HCT116 (cell line): ENCODE measurements around the gene CIDEA. TPM values are rescaled to one million over a fixed set of nuclear protein-coding genes. Genes with fewer than 3 reads are reported as not detected.

Experiments
- ATAC-seq: fragments of 200-7000 bp; cut with Tn5 transposase; 2 replicates; pipeline ENCODE4 v1.9.1; 2020; ENCODE audit warnings: mild to moderate bottlenecking, moderate library complexity
- BruUV-seq: library from RNA; stranded (reverse); fragments of 400-500 nt; replicated peaks from 2 replicates; lab custom pipeline; 2021; lab: Mats Ljungman, UMichigan
- CTCF ChIA-PET: fragments of 300-600 bp; sonication (Branson Sonifier 250); formaldehyde crosslinking; loops from one replicate; lab custom pipeline; 2021; ENCODE audit warnings: antibody characterized with exemption; lab: Charles Lee
- POLR2A ChIA-PET: fragments of 300-600, 350-600 bp; sonication (Branson Sonifier 250); formaldehyde crosslinking; loops from one replicate; lab custom pipeline; 2021; ENCODE audit warnings: antibody characterized with exemption; lab: Charles Lee
- RAD21 ChIA-PET, 2 experiments: fragments of 300-600 bp; sonication (Branson Sonifier 250); formaldehyde crosslinking; loops; one replicate each; lab custom pipeline; 2023; ENCODE audit warnings: low total read pairs in 2 of 2; ENCODE audit not compliant: uncharacterized antibody in 2 of 2, unreplicated experiment in 2 of 2, low non-redundant PET in 1 of 2; lab: Charles Lee
- DNase-seq: peaks from one replicate; pipeline ENCODE4 v3.0.0-alpha.2; 2010; ENCODE audit warnings: low read depth, low spot score
- H2AFZ ChIP-seq: fragments of 200-600 bp; shearing (Covaris generic), sonication (generic); 2 replicates; pipeline ENCODE4 v1.6.1; 2017; ENCODE audit warnings: low read depth, mixed run types, mixed read lengths, antibody characterized with exemption, low read length; ENCODE audit not compliant: poor library complexity, severe bottlenecking
- H3K27ac ChIP-seq: 2 replicates; pipeline ENCODE4 v1.5.1; 2012; ENCODE audit warnings: low read depth, low read length
- H3K27me3 ChIP-seq: fragments of 200-600 bp; sonication (generic); 2 replicates; pipeline ENCODE4 v1.6.1; 2016; ENCODE audit warnings: mixed run types, low read length, mixed read lengths; ENCODE audit not compliant: insufficient read depth
- H3K36me3 ChIP-seq, 2 experiments: fragments of 200-500 bp in 1 of 2; fragments of 200-600 bp in 1 of 2; sonication (Bioruptor generic) in 1 of 2; sonication (generic) in 1 of 2; 2 replicates each; pipeline versions ENCODE4 v1.5.1 to v1.6.1; 2014 to 2016; ENCODE audit warnings: low read length in 2 of 2, inconsistent platforms in 1 of 2, mixed read lengths in 1 of 2, mixed run types in 1 of 2; ENCODE audit not compliant: insufficient read depth in 2 of 2, control insufficient read depth in 1 of 2
- H3K4me1 ChIP-seq, 2 experiments: fragments of 200-600 bp in 1 of 2; sonication (generic) in 1 of 2; 2 replicates each; pipeline versions ENCODE4 v1.5.1 to v1.6.1; 2012 to 2017; ENCODE audit warnings: low read length in 2 of 2, inconsistent platforms in 1 of 2, mild to moderate bottlenecking in 1 of 2, mixed read lengths in 1 of 2, mixed run types in 1 of 2, moderate library complexity in 1 of 2; ENCODE audit not compliant: insufficient read depth in 2 of 2, control insufficient read depth in 1 of 2
- H3K4me2 ChIP-seq: fragments of 200-600 bp; sonication (generic); 2 replicates; pipeline ENCODE4 v1.6.1; 2017; ENCODE audit warnings: mixed run types, low read length, mixed read lengths
- H3K4me3 ChIP-seq, 2 experiments: fragments of 200-600 bp in 1 of 2; sonication (generic) in 1 of 2; replicated peaks in 1 of 2; 2 replicates each; pipeline ENCODE4 v1.5.1; 2011 to 2016; ENCODE audit warnings: low read length in 2 of 2, control low read depth in 1 of 2, low read depth in 1 of 2, mild to moderate bottlenecking in 1 of 2, mixed read lengths in 1 of 2, mixed run types in 1 of 2
- H3K79me2 ChIP-seq: fragments of 200-600 bp; sonication (generic); 2 replicates; pipeline ENCODE4 v1.6.1; 2017; ENCODE audit warnings: mild to moderate bottlenecking, mixed run types, low read length, moderate library complexity, mixed read lengths; ENCODE audit not compliant: insufficient read depth
- H3K9ac ChIP-seq: fragments of 200-600 bp; sonication (generic); 2 replicates; pipeline ENCODE4 v1.6.1; 2016; ENCODE audit warnings: low read length, mixed read lengths
- H3K9me2 ChIP-seq: fragments of 200-600 bp; sonication (generic), shearing (Covaris generic); 2 replicates; pipeline ENCODE4 v1.6.1; 2017; ENCODE audit warnings: mixed run types, mild to moderate bottlenecking, moderate library complexity; ENCODE audit not compliant: insufficient read depth
- H3K9me3 ChIP-seq, 2 experiments: fragments of 200-500 bp in 1 of 2; fragments of 200-600 bp in 1 of 2; sonication (Bioruptor generic) in 1 of 2; sonication (generic) in 1 of 2; 2 replicates each; pipeline ENCODE4 v1.6.1; 2014 to 2017; ENCODE audit warnings: low read length in 2 of 2, mixed read lengths in 2 of 2, inconsistent platforms in 1 of 2, low read depth in 1 of 2, mild to moderate bottlenecking in 1 of 2, mixed run types in 1 of 2, moderate library complexity in 1 of 2; ENCODE audit not compliant: control insufficient read depth in 1 of 2, insufficient read depth in 1 of 2
- H4K20me1 ChIP-seq: fragments of 200-600 bp; sonication (generic), shearing (Covaris generic); 2 replicates; pipeline ENCODE4 v1.6.1; 2017; ENCODE audit warnings: mixed run types, mild to moderate bottlenecking, moderate library complexity; ENCODE audit not compliant: insufficient read depth
- CBX3 ChIP-seq: IDR thresholded peaks from 2 replicates; pipeline ENCODE4 v1.6.1; 2012; ENCODE audit warnings: low read depth
- EGR1 ChIP-seq: IDR thresholded peaks from 2 replicates; pipeline ENCODE4 v1.6.1; 2012; ENCODE audit warnings: low read depth
- EZH2 ChIP-seq: fragments of 200-600 bp; sonication (generic); IDR thresholded peaks from 2 replicates; pipeline ENCODE4 v1.6.1; 2017; ENCODE audit warnings: antibody characterized with exemption, mixed run types
- FOSL1 ChIP-seq: IDR thresholded peaks from 2 replicates; pipeline ENCODE4 v1.6.1; 2012; ENCODE audit warnings: low read depth
- POLR2A ChIP-seq: IDR thresholded peaks from 2 replicates; pipeline ENCODE4 v1.7.0; 2011; ENCODE audit warnings: borderline replicate concordance; ENCODE audit not compliant: insufficient read depth, insufficient read length; ENCODE audit errors: extremely low read depth
- SRF ChIP-seq: IDR thresholded peaks from 2 replicates; pipeline ENCODE4 v1.6.1; 2012; ENCODE audit warnings: low read depth
- ZBTB33 ChIP-seq: IDR thresholded peaks from 2 replicates; pipeline ENCODE4 v1.6.1; 2011; ENCODE audit warnings: mild to moderate bottlenecking, low read length, moderate library complexity; ENCODE audit not compliant: insufficient replicate concordance; ENCODE audit errors: extremely low read depth
- intact Hi-C: fragments of 100-400 bp; cut with micrococcal nuclease; formaldehyde crosslinking; loops from 2 replicates; pipeline ENCODE4 v1.10.0; 2022
- total RNA-seq: library from RNA; stranded (reverse); gene quantifications from one replicate; pipeline ENCODE4 v1.2.1, GENCODE V29; 2021; ENCODE audit not compliant: unreplicated experiment
- TF ChIP-seq, protein P1 (sequence below), 3 experiments: fragments of 200-600 bp in 1 of 3; sonication (generic) in 1 of 3; IDR thresholded peaks in 2 of 3; conservative IDR thresholded peaks in 1 of 3; 2 replicates each; pipeline ENCODE4 v1.5.1; 2012 to 2017; ENCODE audit warnings: low read depth in 2 of 3, low read length in 2 of 3, antibody characterized with exemption in 1 of 3, borderline replicate concordance in 1 of 3, control low read depth in 1 of 3, mild to moderate bottlenecking in 1 of 3, mixed read lengths in 1 of 3, mixed run types in 1 of 3, moderate library complexity in 1 of 3; ENCODE audit not compliant: insufficient read depth in 1 of 3
- TF ChIP-seq, protein P2 (sequence below): IDR thresholded peaks from 2 replicates; pipeline ENCODE4 v1.6.1; 2012

CIDEA gene
- total RNA-seq, 1 experiment from 2014 or later, result not detected

- DNase-seq (peak; percentile 49), ATAC-seq (peak; percentile 94)
- CTCF ChIA-PET, result interaction anchor here (0.6 to 2.6 kb wide), 22 partner anchors 9 to 663 kb away, joined by 3 to 32 read pairs (median 4); partner anchors contain the start of genes CIDEA and PTPN2
- BruUV-seq, result no TSS peak
- H3K9ac ChIP-seq, result peak overlapping the region; percentile 59
- H3K4me2 ChIP-seq, result peak overlapping the region; percentile 79
- H3K27me3 ChIP-seq, result no peaks in the 10 kb centered on the region
- TF ChIP-seq, protein P1, sequence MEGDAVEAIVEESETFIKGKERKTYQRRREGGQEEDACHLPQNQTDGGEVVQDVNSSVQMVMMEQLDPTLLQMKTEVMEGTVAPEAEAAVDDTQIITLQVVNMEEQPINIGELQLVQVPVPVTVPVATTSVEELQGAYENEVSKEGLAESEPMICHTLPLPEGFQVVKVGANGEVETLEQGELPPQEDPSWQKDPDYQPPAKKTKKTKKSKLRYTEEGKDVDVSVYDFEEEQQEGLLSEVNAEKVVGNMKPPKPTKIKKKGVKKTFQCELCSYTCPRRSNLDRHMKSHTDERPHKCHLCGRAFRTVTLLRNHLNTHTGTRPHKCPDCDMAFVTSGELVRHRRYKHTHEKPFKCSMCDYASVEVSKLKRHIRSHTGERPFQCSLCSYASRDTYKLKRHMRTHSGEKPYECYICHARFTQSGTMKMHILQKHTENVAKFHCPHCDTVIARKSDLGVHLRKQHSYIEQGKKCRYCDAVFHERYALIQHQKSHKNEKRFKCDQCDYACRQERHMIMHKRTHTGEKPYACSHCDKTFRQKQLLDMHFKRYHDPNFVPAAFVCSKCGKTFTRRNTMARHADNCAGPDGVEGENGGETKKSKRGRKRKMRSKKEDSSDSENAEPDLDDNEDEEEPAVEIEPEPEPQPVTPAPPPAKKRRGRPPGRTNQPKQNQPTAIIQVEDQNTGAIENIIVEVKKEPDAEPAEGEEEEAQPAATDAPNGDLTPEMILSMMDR (IDR thresholded peaks at IDR 0.05 in 2 of 3, conservative IDR thresholded peaks at IDR 0.05 in 1 of 3; ENCODE audit: borderline replicate concordance in 1 of 3, insufficient read depth in 1 of 3, low read depth in 2 of 3, low read length in 2 of 3), result peak; percentile 59 to 92 (median 71); a peak in 5 of 6 replicates
- TF ChIP-seq EGR1, result no peak
- peak overlapping the region; percentile 4 to 45; a peak in 3 of 4 replicates for H3K4me3 ChIP-seq
- H3K9me3 ChIP-seq, result no peaks in the 10 kb centered on the region
- RAD21 ChIA-PET, result interaction anchor here (0.6 to 1.3 kb wide), 3 partner anchors 214 to 334 kb away, joined by 3 to 7 read pairs (median 3); no protein-coding TSS in a partner anchor
- peak overlapping the region; percentile 43; the same call in 1 of the 2 replicates for H3K27ac ChIP-seq
- H3K79me2 ChIP-seq, result no peaks in the 10 kb centered on the region
- peaks cover 0 to 7% of the 10 kb centered on the region in 2 experiments; a peak in 2 of 4 replicates for H3K4me1 ChIP-seq
- POLR2A ChIA-PET, result interaction anchor here (0.8 to 2.4 kb wide), 2 partner anchors 12 to 17 kb away, joined by 3 to 11 read pairs; no protein-coding TSS in a partner anchor
- intact Hi-C loops, result no loop called here
- no peaks in the 10 kb centered on the region for H3K9me2 ChIP-seq
- H4K20me1 ChIP-seq, result no peaks in the 10 kb centered on the region
- no peaks in the 10 kb centered on the region for H3K36me3 ChIP-seq
- H2AFZ ChIP-seq, result peak overlapping the region; percentile 94
Measured at GRCh38 chr18:12271376-12272235, 17.4 kb downstream of the CIDEA start.

DNA sequence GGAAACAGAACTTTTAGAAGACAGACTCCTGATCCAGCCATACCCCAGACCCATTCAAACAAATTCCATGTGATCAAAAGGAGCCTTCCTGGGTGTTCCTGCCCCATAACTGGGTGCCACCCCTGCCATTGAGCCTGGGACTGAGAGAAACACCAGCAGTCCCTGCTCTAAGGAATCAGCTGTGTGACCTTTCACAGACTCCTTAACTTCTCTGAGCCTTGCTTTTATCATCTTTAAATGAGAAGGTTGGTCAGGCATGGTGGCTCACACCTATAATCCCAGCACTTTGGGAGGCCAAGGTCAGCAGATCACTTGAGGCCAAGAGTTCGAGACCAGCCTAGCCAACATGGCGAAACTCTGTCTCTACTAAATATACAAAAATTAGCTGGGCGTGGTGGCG, 20.6 kb downstream of the CIDEA start:
- ATAC-seq (no peak), DNase-seq (no peak)
- H3K79me2 ChIP-seq, result no peaks in the 10 kb centered on the region
- H3K4me1 ChIP-seq, result peaks cover 0 to 13% of the 10 kb centered on the region in 2 experiments; a peak in 3 of 4 replicates
- H3K4me2 ChIP-seq, result no peak overlapping the region
- H3K4me3 ChIP-seq, result no peak overlapping the region
- no TSS peak for BruUV-seq
- no peak overlapping the region for H2AFZ ChIP-seq
- H4K20me1 ChIP-seq, result no peaks in the 10 kb centered on the region
- no peak overlapping the region for H3K27ac ChIP-seq
- intact Hi-C loops, result no loop called here
- no peaks in the 10 kb centered on the region for H3K9me2 ChIP-seq
- H3K36me3 ChIP-seq, result no peaks in the 10 kb centered on the region
- H3K9ac ChIP-seq, result no peak overlapping the region
- H3K9me3 ChIP-seq, result no peaks in the 10 kb centered on the region
- H3K27me3 ChIP-seq, result no peaks in the 10 kb centered on the region
- TF ChIP-seq EGR1 (no peak), ZBTB33 (no peak), POLR2A (no peak), EZH2 (no peak), CBX3 (no peak), SRF (no peak), FOSL1 (no peak)
- TF ChIP-seq, protein P1 (IDR thresholded peaks at IDR 0.05 in 2 of 3, conservative IDR thresholded peaks at IDR 0.05 in 1 of 3; ENCODE audit: borderline replicate concordance in 1 of 3, insufficient read depth in 1 of 3, low read depth in 2 of 3, low read length in 2 of 3), result no peak
- TF ChIP-seq, protein P2, sequence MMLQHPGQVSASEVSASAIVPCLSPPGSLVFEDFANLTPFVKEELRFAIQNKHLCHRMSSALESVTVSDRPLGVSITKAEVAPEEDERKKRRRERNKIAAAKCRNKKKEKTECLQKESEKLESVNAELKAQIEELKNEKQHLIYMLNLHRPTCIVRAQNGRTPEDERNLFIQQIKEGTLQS, result no peak
- RAD21 ChIA-PET, result no interaction called here
- POLR2A ChIA-PET, result no interaction called here
- CTCF ChIA-PET, result no interaction called here
